Cardiac muscle cell (in vitro differentiated cells and primary cell): ENCODE results near the gene SLIT3. TPM values are rescaled to one million over a fixed set of nuclear protein-coding genes. Genes with fewer than 3 reads are reported as not detected.

Source experiments
- DNase-seq, 2 donors: peaks; one replicate each; pipeline versions ENCODE4 v3.0.0 to v3.0.0-alpha.2; 2010 to 2017; ENCODE audit warnings: low read depth in 1 of 2, low spot score in 1 of 2
- H3K27ac ChIP-seq: fragments of 200-600 bp; sonication (generic); 2 replicates; pipeline ENCODE4 v1.5.1; 2016
- H3K27me3 ChIP-seq: fragments of 200-600 bp; sonication (generic); 2 replicates; pipeline ENCODE4 v1.6.0; 2016; ENCODE audit warnings: control low read depth
- H3K36me3 ChIP-seq: fragments of 200-600 bp; sonication (generic); 2 replicates; pipeline ENCODE4 v1.5.1; 2016; ENCODE audit warnings: control low read depth
- H3K4me1 ChIP-seq: fragments of 200-600 bp; sonication (generic); 2 replicates; pipeline ENCODE4 v1.8.1; 2017; ENCODE audit warnings: low read depth, mild to moderate bottlenecking, mixed run types
- H3K4me3 ChIP-seq: fragments of 200-600 bp; sonication (generic); 2 replicates; pipeline ENCODE4 v1.5.1; 2016; ENCODE audit warnings: mild to moderate bottlenecking
- H3K9me3 ChIP-seq: fragments of 200-600 bp; sonication (generic); 2 replicates; pipeline ENCODE4 v1.5.1; 2017; ENCODE audit warnings: low read depth, mild to moderate bottlenecking, control low read depth
- polyA plus RNA-seq: library from polyadenylated mRNA; unstranded; fragments of >200 nt; fragmentation: Nextera tagmentation; extraction: Ambion mirVana; gene quantifications from 2 replicates; pipeline ENCODE4 v1.2.1, GENCODE V29; 2016
- total RNA-seq: library from RNA; depleted of rRNA; stranded (reverse); fragments of >200 nt; gene quantifications from 2 replicates; pipeline ENCODE4 v1.2.3, GENCODE V29; 2016
- TF ChIP-seq, protein P1 (sequence below): IDR thresholded peaks from 2 replicates; pipeline ENCODE4 v1.5.1; 2012; ENCODE audit warnings: low read depth, mild to moderate bottlenecking, low read length

The SLIT3 gene
- total and polyA plus RNA-seq, 2 experiments from 2014 or later = 50.7 to 111 TPM

- Histone ChIP-seq H3K27ac (no peak overlapping the region), H3K9me3 (no peaks in the 10 kb centered on the region), H3K4me1 (peaks cover 16% of the 10 kb centered on the region), H3K4me3 (no peak overlapping the region), H3K27me3 (no peaks in the 10 kb centered on the region), H3K36me3 (no peaks in the 10 kb centered on the region)
- no peak for DNase-seq
- TF ChIP-seq, protein P1, sequence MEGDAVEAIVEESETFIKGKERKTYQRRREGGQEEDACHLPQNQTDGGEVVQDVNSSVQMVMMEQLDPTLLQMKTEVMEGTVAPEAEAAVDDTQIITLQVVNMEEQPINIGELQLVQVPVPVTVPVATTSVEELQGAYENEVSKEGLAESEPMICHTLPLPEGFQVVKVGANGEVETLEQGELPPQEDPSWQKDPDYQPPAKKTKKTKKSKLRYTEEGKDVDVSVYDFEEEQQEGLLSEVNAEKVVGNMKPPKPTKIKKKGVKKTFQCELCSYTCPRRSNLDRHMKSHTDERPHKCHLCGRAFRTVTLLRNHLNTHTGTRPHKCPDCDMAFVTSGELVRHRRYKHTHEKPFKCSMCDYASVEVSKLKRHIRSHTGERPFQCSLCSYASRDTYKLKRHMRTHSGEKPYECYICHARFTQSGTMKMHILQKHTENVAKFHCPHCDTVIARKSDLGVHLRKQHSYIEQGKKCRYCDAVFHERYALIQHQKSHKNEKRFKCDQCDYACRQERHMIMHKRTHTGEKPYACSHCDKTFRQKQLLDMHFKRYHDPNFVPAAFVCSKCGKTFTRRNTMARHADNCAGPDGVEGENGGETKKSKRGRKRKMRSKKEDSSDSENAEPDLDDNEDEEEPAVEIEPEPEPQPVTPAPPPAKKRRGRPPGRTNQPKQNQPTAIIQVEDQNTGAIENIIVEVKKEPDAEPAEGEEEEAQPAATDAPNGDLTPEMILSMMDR = no peak
These were observed 368.3 kb downstream of the SLIT3 start for GRCh38 chr5:168932400-168933189.

DNA sequence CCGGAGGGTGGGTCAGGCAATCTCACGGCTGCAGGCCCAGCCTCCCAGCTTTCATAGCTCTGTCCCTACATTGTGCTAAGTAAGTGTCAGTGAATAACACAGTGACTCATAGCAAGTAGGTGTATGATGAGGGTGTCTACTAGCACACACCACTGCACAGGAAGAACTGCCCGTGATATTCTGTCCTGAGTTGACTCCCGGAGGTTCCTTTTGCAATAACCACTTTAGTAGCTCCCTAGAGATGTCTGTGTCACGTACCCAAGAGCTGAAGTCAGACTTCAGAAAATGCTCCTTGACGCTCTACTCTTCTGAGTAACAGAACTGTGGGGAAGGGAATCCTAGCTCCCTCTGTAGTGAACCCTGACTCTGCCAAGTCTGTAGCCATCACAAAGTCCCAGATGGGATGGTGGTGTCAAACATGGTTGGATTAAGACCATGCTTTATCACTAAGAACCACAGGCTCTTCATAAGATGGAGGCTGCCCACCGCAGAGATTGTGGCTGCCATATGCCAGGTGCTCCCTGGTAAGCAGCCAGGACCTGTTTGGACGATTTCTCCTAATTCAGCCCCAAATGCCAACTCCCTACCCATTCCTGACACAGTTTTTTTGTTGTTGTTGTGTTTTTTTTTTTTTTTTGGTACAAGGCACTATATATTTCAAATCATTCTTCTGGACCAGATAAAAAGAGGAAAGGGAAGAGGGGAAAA is 369.1 kb downstream of the SLIT3 start:
- TF ChIP-seq, protein P1 = no peak
- DNase-seq = peak in 1 of 2 donors; percentile 74

GRCh38 chr5:168929656-168930055 is 371.3 kb downstream of the SLIT3 start:
- Histone ChIP-seq H3K4me3 (no peak overlapping the region), H3K27me3 (no peaks in the 10 kb centered on the region), H3K4me1 (peaks cover 16% of the 10 kb centered on the region), H3K9me3 (no peaks in the 10 kb centered on the region), H3K36me3 (no peaks in the 10 kb centered on the region), H3K27ac (peak overlapping the region; percentile 73)
- DNase-seq = no peak
- TF ChIP-seq, protein P1 = no peak

More for the DNA sequence above, 369.1 kb downstream of the SLIT3 start:
- Histone ChIP-seq H3K4me3 (no peak overlapping the region), H3K27me3 (no peaks in the 10 kb centered on the region), H3K4me1 (peaks cover 16% of the 10 kb centered on the region), H3K36me3 (no peaks in the 10 kb centered on the region), H3K27ac (peak overlapping the region; percentile 73), H3K9me3 (no peaks in the 10 kb centered on the region)

GRCh38 chr5:168925160-168925559 is 375.8 kb downstream of the SLIT3 start:
- Histone ChIP-seq H3K4me3 (no peak overlapping the region), H3K4me1 (peaks cover 11% of the 10 kb centered on the region), H3K27ac (no peak overlapping the region), H3K27me3 (no peaks in the 10 kb centered on the region), H3K9me3 (no peaks in the 10 kb centered on the region), H3K36me3 (no peaks in the 10 kb centered on the region)
- no peak for DNase-seq
- TF ChIP-seq, protein P1 = no peak

DNA sequence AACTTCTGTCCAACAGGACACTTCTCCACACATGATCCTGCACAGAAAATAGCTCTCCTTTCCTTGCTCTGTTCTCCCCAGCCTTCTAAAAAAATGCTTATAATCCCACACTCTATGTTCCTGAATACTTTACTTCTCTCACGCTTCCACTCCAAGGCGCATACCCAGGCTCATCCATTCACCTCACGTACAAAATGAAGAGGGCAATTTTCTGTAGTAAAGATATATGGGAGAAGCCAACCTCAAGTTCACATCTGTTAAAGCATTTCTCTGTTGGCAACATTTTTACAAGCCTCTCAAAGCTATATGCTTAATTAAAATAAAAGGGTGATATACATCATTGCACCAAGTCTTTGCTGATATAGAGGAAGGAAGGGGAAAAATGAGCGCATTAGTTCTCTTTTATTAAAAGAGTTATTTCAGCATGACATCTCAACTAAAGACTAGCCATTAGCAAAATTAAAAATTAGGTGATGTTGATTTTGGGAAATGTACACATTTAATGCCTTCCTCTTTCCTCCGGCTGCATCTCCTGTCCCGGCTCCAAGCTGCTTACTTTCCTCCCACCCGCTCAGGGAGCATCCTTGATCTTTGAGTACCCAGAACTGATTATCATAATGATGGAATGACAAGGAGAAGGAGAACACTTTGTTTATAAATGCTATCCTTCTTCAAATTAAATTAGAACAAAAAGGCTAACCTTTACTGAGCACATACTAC is 379.6 kb downstream of the SLIT3 start:
- Histone ChIP-seq H3K4me1 (peaks cover 37% of the 10 kb centered on the region), H3K36me3 (no peaks in the 10 kb centered on the region), H3K27ac (no peak overlapping the region), H3K4me3 (no peak overlapping the region), H3K9me3 (no peaks in the 10 kb centered on the region), H3K27me3 (no peaks in the 10 kb centered on the region)
- TF ChIP-seq, protein P1 = no peak
- no peak for DNase-seq
